CD14-positive monocyte (primary cell): Measurements from ENCODE around the gene FHIT. TPM values are rescaled to one million over a fixed set of nuclear protein-coding genes. Genes with fewer than 3 reads are reported as not detected.

Source experiments
- DNase-seq, 3 donors: peaks; one replicate each; pipeline ENCODE4 v3.0.0-alpha.2; 2011 to 2022
- H2AFZ ChIP-seq: 2 replicates; pipeline ENCODE4 v1.6.0; 2012; ENCODE audit warnings: mild to moderate bottlenecking, low read depth, low read length, inconsistent platforms; ENCODE audit not compliant: insufficient read depth, poor library complexity, severe bottlenecking
- H3K27ac ChIP-seq, 2 donors: 1 replicate in 1 of 2; 2 replicates in 1 of 2; pipeline ENCODE4 v1.5.1; 2012 to 2013; ENCODE audit warnings: low read length in 2 of 2, control low read depth in 1 of 2, inconsistent platforms in 1 of 2, low read depth in 1 of 2, mild to moderate bottlenecking in 1 of 2
- H3K27me3 ChIP-seq, 2 donors: one replicate each; pipeline versions ENCODE4 v1.6.0 to v1.6.1; 2011 to 2013; ENCODE audit warnings: low read length in 2 of 2; ENCODE audit not compliant: control insufficient read depth in 2 of 2, insufficient read depth in 2 of 2
- H3K36me3 ChIP-seq, 2 donors: replicated peaks in 1 of 2; 1 replicate in 1 of 2; 2 replicates in 1 of 2; pipeline versions ENCODE4 v1.5.1 to v1.6.1; 2012 to 2013; ENCODE audit warnings: low read length in 2 of 2, control low read depth in 1 of 2, inconsistent platforms in 1 of 2, mild to moderate bottlenecking in 1 of 2; ENCODE audit not compliant: insufficient read depth in 2 of 2, control insufficient read depth in 1 of 2
- H3K4me1 ChIP-seq, 2 donors: 1 replicate in 1 of 2; 2 replicates in 1 of 2; pipeline versions ENCODE4 v1.5.1 to v1.6.1; 2012 to 2013; ENCODE audit warnings: low read length in 2 of 2, control low read depth in 1 of 2, inconsistent platforms in 1 of 2, mild to moderate bottlenecking in 1 of 2, moderate library complexity in 1 of 2; ENCODE audit not compliant: insufficient read depth in 2 of 2, control insufficient read depth in 1 of 2
- H3K4me2 ChIP-seq: replicated peaks from 2 replicates; pipeline ENCODE3; 2012; ENCODE audit warnings: low read length, moderate library complexity, mild to moderate bottlenecking; ENCODE audit not compliant: poor library complexity, severe bottlenecking; ENCODE audit errors: extremely low read depth
- H3K4me3 ChIP-seq, 3 experiments: fragments of 200-600 bp in 1 of 3; sonication (generic) in 1 of 3; replicated peaks in 1 of 3; 1 replicate in 2 of 3; 2 replicates in 1 of 3; pipeline ENCODE4 v1.5.1; 2011 to 2013; ENCODE audit warnings: low read length in 3 of 3, mild to moderate bottlenecking in 3 of 3, control low read depth in 2 of 3, low read depth in 2 of 3, inconsistent platforms in 1 of 3, moderate library complexity in 1 of 3
- H3K79me2 ChIP-seq: 2 replicates; pipeline ENCODE4 v1.6.0; 2012; ENCODE audit warnings: mild to moderate bottlenecking, control low read depth, inconsistent platforms, low read length, moderate library complexity; ENCODE audit not compliant: insufficient read depth
- H3K9ac ChIP-seq: 2 replicates; pipeline ENCODE4 v1.6.0; 2017; ENCODE audit warnings: low read length, mild to moderate bottlenecking; ENCODE audit not compliant: insufficient read depth, poor library complexity, severe bottlenecking
- H3K9me3 ChIP-seq, 2 donors: replicated peaks in 1 of 2; 1 replicate in 1 of 2; 2 replicates in 1 of 2; pipeline versions ENCODE4 v1.5.1 to v1.6.1; 2012 to 2013; ENCODE audit warnings: low read length in 2 of 2, control low read depth in 1 of 2; ENCODE audit not compliant: control insufficient read depth in 1 of 2, insufficient read depth in 1 of 2
- H4K20me1 ChIP-seq: 2 replicates; pipeline ENCODE4 v1.6.0; 2012; ENCODE audit warnings: mild to moderate bottlenecking, low read length, control low read depth, moderate library complexity; ENCODE audit not compliant: insufficient read depth
- H3K27ac Mint-ChIP-seq, 7 donors: one replicate each; pipeline ENCODE4 v1.8.0; 2020; ENCODE audit warnings: mild to moderate bottlenecking in 7 of 7, mixed read lengths in 7 of 7, moderate library complexity in 6 of 7, inconsistent platforms in 2 of 7
- H3K27me3 Mint-ChIP-seq, 3 donors: one replicate each; pipeline ENCODE4 v1.8.0; 2021 to 2022; ENCODE audit warnings: low read depth in 3 of 3, mild to moderate bottlenecking in 3 of 3, mixed read lengths in 3 of 3, moderate library complexity in 3 of 3, inconsistent platforms in 1 of 3
- H3K36me3 Mint-ChIP-seq, 2 donors: one replicate each; pipeline ENCODE4 v1.8.0; 2020; ENCODE audit warnings: mixed read lengths in 2 of 2, inconsistent platforms in 1 of 2, mild to moderate bottlenecking in 1 of 2
- H3K4me1 Mint-ChIP-seq: one replicate; pipeline ENCODE4 v1.8.0; 2020; ENCODE audit warnings: mild to moderate bottlenecking, mixed read lengths
- H3K4me3 Mint-ChIP-seq, 2 donors: one replicate each; pipeline ENCODE4 v1.8.0; 2020; ENCODE audit warnings: mild to moderate bottlenecking in 2 of 2, mixed read lengths in 2 of 2, moderate library complexity in 1 of 2
- H3K9me3 Mint-ChIP-seq, 7 donors: one replicate each; pipeline ENCODE4 v1.8.0; 2020 to 2022; ENCODE audit warnings: mixed read lengths in 7 of 7, mild to moderate bottlenecking in 6 of 7, moderate library complexity in 6 of 7, inconsistent platforms in 2 of 7
- CTCF ChIP-seq: fragments of 200-600 bp; IDR thresholded peaks from one replicate; pipeline ENCODE4 v1.8.0; 2022; ENCODE audit warnings: antibody characterized with exemption, mild to moderate bottlenecking
- WGBS: methylation state at CpG from one replicate; pipeline ENCODE4 v1.1.5; 2013; ENCODE audit warnings: missing lambda C conversion rate; ENCODE audit not compliant: insufficient coverage; 5-methylcytosine and 5-hydroxymethylcytosine counted together
- intact Hi-C, 2 donors: fragments of 100-400 bp; cut with micrococcal nuclease; formaldehyde crosslinking; loops; one replicate each; pipeline versions ENCODE4 v1.15.0 to v1.15.1; 2023
- polyA plus RNA-seq, 3 donors: library from polyadenylated mRNA; depleted of rRNA in 1 of 3; unstranded in 2 of 3; stranded (reverse) in 1 of 3; fragments of 300-500 nt in 2 of 3; fragments of >200 nt in 1 of 3; fragmentation: Illumina TruSeq in 2 of 3; gene quantifications; 1 replicate in 2 of 3; 2 replicates in 1 of 3; pipeline ENCODE4 v1.2.3, GENCODE V29; 2012 to 2021

The FHIT gene
- polyA plus RNA-seq, 3 donors, result 1.7 to 3.4 (median 3.2) TPM

GRCh38 chr3:59798372-59799086, 1452.7 kb downstream of the FHIT start:
- H3K79me2 ChIP-seq, result no peaks in the 10 kb centered on the region
- no peak overlapping the region for H3K4me3 Mint-ChIP-seq
- H3K9me3 ChIP-seq, result no peaks in the 10 kb centered on the region
- DNase-seq, result no peak
- no peak overlapping the region for H3K27ac Mint-ChIP-seq
- no peak for TF ChIP-seq CTCF
- H3K27ac ChIP-seq, result no peak overlapping the region
- H2AFZ ChIP-seq, result no peak overlapping the region
- no peaks in the 10 kb centered on the region for H3K36me3 ChIP-seq
- H4K20me1 ChIP-seq, result no peaks in the 10 kb centered on the region
- peaks cover 0 to 2% (median 0%) of the 10 kb centered on the region in 3 donors for H3K27me3 Mint-ChIP-seq
- H3K9me3 Mint-ChIP-seq, result no peaks in the 10 kb centered on the region
- H3K9ac ChIP-seq, result no peak overlapping the region
- H3K27me3 ChIP-seq, result no peaks in the 10 kb centered on the region
- H3K36me3 Mint-ChIP-seq, result no peaks in the 10 kb centered on the region
- H3K4me2 ChIP-seq, result no peak overlapping the region
- H3K4me3 ChIP-seq, result no peak overlapping the region
- no peaks in the 10 kb centered on the region for H3K4me1 ChIP-seq
- 100% methylated on average over 2 of the region's 6 CpGs for WGBS
- H3K4me1 Mint-ChIP-seq, result no peaks in the 10 kb centered on the region
- intact Hi-C loops, result no loop called here

- Mint-ChIP-seq H3K27ac (no peak overlapping the region), H3K4me3 (no peak overlapping the region), H3K4me1 (no peaks in the 10 kb centered on the region), H3K36me3 (no peaks in the 10 kb centered on the region), H3K27me3 (peaks cover 0 to 2% (median 0%) of the 10 kb centered on the region in 3 donors), H3K9me3 (no peaks in the 10 kb centered on the region)
- Histone ChIP-seq H3K4me3 (no peak overlapping the region), H3K4me2 (no peak overlapping the region), H3K79me2 (no peaks in the 10 kb centered on the region), H3K4me1 (no peaks in the 10 kb centered on the region), H2AFZ (no peak overlapping the region), H3K9me3 (no peaks in the 10 kb centered on the region), H3K27me3 (no peaks in the 10 kb centered on the region), H3K9ac (no peak overlapping the region), H4K20me1 (no peaks in the 10 kb centered on the region), H3K27ac (no peak overlapping the region), H3K36me3 (no peaks in the 10 kb centered on the region)
- no peak for TF ChIP-seq CTCF
- no CpG with 5 or more reads among the region's 5 CpGs for WGBS
- intact Hi-C loops, result no loop called here
- DNase-seq, result no peak
These were observed 1453.7 kb downstream of the FHIT start for GRCh38 chr3:59797533-59797932.
